HG03108 (cell line): Measurements from ENCODE around the gene CAMK2N1.

Source experiments
- ATAC-seq: cut with Tn5 transposase; IDR thresholded peaks from one replicate; pipeline ENCODE4 v1.9.1; 2021; ENCODE audit warnings: moderate library complexity; ENCODE audit not compliant: unreplicated experiment

Gene CAMK2N1

DNA sequence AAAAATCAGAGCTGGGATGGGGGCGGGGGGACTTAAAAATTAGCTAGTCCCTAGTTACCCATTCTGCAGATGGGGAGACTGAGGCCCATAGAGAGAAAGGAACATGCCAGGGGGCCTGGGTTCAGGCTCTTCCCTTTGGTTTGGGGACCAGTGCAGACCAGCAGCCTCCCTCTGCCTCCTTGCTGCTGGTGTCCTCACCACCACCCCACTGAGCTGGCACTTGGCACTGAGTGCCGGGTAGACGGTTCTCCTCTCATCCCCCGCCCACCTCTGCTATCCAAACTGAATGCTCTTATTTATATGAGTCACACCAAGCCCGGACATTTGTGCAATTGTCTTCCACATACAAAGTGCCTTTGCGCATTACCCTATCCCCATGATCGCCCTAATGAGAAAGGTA lies 39.2 kb downstream of the CAMK2N1 start:
- no peak for ATAC-seq

DNA sequence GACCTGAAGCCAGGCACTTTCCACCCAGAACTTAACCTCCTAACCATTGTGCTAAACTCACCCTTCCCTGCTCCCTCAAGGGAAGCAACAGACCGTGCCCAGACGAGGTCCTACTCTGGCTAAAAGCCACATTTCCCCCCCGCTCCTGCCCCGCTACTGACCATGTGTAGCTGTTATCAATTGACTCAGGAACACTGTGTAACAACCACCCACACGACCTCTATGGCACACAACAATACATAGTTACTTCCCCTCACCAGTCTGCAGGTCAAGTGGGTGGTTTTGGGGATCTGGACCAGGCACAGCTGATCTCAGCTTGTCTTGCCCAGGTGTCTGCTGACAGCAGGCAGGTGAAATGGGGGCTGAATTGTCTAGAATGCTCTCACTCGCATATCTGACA lies 40.1 kb downstream of the CAMK2N1 start:
- no peak for ATAC-seq

- ATAC-seq, result no peak
Measured at GRCh38 chr1:20443703-20444586, 42.1 kb downstream of the CAMK2N1 start.

DNA sequence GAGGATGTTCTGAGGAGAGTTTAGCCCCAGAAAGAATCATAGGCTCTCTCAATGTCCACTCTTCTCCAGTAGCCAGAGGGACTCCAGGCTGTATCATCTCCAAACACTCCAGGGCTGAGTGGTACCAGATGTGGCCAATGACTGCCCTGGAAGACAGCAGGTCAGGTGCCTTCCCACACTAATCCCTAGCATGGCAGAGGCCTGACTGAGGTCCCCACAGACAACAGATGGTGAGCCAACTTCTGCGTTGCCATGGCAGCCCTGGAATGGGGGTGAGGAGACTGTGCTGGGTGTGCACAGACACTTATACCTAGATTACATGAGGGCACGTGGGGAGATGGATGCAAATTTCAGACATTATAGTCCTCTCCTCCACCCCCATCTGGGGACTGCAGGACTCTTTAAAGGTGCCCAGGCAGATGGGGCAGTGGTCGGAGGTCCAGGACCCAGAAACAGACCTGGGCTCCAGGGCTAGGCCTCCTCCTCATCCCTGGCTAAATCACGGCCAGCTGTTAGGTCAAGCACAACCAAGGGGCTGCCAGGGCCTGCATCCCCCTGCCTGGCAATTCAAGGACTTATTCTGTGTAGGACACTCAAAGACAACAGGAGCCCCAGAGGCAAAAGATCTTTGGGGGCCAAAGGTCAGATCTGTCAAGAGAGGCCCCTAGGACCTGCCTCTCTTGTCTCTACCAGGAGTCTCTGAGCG lies 42.9 kb downstream of the CAMK2N1 start:
- no peak for ATAC-seq

DNA sequence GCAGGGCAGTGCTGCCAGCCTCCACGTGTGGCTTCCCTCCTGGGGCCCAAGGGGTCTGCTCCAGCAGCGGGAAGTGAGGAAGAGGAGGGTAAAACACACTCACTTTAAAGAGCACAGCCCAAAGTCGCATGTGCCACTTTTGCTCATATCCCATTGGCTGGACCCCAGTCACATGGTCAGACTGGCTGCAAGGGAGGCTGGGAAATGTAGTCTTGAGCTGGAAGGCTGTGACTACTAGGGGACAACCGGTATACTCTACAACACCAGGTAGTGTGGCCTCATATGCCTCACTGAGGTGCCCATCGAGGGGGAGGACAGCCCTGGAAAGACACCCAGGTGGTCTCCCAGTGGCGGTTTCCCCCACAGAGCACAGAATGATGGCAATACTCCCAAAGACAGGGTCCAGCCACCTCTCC lies 45.2 kb downstream of the CAMK2N1 start:
- ATAC-seq, result no peak

DNA sequence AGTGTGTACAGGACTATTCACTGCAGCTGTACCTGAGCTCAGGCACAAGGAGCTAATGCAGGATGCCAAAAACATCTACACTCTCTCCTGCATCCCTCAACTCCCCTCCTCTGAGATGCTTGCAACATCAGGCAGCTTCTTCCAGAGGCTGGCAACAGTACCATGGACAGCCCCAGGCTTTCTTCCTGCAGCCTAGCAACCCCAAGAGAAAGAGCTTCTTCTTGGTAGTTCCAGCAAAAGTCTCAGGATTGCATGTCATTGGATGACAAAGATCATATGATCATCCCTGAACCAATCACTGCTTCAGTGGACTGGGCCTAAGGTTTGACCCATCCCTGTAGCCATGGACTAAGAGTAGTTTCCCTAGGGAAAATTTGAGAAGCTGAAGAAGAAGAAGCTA lies 46.7 kb downstream of the CAMK2N1 start:
- ATAC-seq, result no peak

DNA sequence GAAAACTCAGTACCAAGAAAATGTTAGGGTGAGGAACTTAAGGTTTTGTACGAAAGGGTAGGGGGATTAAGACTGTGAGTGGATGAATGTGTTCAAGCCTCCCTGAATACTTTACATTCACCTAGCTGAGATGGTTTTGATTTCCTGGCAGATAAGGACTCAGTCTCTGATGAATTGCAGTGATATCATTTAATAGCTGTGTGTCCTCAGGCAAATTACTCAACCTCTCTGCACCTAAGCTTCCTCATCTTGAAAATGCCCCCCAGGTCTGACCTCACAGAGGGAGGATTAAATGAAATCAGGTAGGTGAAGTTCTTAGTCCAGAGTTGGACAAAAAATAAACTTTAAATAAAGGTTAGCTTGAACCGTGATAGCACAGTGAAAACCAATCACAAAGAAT lies 48.4 kb downstream of the CAMK2N1 start:
- no peak for ATAC-seq

DNA sequence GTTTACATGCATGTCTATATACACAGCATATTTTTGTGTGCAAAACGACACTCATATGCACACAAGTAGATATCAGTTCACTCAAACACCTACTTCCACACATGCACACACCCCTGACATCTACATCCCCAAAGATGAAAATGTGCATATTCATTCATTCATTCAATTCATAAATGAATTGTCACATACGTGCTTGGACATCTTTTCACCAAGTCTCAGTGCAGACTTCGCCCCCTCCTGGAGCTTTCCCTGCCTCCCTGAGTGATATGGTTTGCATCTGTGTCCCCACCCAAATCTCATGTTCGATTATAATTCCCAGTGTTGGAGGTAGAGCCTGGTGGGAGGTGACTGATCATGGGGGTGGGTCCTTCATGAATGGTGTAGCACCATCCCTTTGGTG lies 53.1 kb downstream of the CAMK2N1 start:
- no peak for ATAC-seq
